GM18868 (cell line): ENCODE results near the gene PMPCA.

ENCODE experiments used
- ATAC-seq: cut with Tn5 transposase; IDR thresholded peaks from one replicate; pipeline ENCODE4 v1.9.1; 2021; ENCODE audit warnings: mild to moderate bottlenecking, moderate library complexity; ENCODE audit not compliant: unreplicated experiment

Gene PMPCA

DNA sequence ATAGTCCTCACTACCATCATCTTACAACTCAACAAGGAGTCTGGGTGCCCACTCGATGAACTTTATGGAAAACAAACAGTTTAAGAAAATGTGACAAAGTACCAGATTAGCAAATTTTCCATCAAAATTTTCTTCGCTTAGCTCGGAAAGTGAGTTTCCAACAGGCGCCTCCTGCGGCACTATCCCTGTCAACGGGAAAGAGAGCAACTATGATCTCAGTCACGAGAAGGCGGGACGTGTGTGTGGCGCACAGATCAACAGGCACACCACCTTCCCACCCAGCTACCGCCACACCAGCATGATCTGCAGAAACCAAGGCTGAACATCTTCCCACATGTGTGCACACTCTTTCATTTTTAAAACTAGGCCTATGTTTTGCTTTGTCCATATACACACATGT lies 42.9 kb downstream of the PMPCA start:
- no peak for ATAC-seq

DNA sequence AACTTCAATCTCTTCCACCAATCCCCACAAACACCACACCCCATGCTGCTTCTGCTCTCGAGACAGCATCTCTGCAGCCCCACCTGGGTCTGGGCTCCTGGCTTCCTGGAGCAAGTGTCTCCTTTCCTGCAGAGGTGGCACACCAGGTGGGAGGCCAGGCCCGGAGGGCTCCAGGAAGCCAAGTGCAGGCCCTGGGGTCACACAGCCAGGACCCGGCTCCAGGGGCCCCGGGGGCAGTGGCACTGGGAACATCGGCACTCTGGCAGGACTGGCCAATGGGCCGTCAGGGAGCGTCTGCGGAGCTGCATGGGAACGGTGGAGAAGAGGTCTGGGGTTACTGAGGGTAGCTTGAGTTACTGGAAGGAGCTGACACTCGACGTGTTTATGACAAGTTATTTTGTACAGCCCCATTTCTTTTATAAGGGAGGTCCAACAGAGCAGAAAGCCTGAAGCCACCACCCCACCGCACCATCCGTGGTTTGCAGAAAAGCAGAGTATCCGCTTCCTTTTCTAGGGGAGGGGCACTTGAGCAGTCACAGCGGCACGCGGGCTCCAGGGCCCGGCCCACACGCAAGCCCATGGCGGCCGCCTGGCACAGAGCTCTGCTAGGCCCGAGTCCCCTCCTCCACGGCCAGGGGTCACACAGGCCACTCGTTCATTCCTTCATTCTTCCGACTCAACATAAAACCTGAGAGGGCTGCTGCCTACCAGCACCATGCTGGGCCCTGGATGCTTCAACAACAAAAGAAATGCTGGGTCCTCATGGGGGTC lies 43.8 kb downstream of the PMPCA start:
- ATAC-seq: no peak

DNA sequence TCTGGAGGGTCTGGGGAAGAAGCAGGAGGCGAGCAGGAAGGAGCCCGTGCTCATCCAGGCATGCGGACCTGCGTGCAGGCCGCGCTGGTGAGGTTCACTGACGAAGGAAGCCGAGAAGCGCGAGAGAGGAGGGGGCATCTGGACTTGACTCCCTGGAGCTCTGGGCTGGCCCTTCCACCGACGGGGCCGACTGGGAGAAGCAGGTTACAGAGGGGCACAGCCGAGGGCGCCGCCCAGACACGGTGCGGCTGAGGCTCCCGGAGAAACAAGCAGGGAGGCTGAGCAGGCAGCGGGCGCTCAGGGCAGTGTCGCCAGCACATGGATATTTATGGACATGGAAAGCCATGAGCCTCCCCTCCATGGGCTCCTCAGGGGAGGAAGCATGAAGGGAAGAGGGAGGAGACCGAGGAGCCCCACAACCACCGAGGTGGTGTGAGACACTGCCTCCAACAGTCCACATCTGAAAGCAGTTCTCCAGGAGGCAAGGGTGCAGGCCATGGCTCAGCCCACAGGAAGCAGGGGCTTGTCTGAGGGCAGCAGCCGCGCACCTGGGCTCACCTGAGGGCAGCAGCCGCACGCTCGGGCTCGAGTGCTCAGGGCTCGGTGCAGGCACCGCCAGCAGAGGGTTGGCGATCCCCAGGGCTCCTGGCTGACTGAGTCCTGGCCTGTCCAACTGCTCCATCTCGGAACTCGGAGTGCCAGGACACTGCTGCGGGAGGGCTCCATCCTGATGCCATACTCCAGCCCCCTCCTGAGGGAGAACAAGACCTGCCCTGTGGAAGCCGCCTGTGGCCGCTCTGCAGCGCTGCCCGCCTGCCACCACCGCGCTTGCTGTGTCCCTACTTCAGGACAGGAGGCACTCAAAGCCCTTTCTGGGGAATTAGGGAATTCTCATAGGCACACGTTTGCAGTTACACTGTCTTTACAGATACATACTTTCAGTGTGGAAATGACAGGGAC lies 44.9 kb downstream of the PMPCA start:
- no peak for ATAC-seq

DNA sequence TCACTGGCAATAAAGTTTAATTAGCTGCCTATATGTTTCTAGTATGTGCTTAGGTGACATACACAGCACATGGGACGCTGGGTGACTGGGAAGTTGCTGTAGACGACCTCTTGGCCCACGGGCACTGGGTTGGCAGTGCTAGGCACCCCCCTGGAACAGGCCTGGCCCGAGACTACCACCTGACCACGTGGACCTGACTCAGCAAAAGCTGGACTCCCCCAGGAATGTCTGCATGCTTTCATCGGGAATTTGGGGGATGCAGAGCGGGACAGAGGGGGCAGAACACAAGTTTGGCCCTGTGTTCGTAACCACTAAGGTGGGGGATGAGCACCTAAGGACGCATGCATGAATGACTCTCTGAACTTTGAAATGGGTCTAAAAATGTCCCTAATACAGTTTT lies 45.8 kb downstream of the PMPCA start:
- no peak for ATAC-seq

DNA sequence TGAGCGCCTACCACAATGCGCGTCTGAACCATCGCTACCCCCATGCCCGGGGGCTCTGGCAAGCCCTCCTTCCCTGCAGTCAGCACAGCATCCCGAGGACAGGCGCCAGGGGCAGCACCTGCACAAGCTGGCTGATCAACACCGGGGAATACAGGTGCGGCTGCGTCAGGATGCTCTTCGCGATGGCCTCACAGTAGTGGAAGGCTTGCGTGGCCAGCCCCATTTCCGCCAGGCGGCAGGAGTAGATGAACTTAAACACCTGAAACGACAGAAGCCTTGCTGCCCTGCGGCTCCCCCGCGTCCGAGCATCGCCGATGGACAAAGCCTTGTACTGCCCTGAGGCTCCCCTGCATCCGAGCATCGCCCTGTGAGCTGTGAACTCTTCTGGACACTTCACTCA lies 46.9 kb downstream of the PMPCA start:
- no peak for ATAC-seq

DNA sequence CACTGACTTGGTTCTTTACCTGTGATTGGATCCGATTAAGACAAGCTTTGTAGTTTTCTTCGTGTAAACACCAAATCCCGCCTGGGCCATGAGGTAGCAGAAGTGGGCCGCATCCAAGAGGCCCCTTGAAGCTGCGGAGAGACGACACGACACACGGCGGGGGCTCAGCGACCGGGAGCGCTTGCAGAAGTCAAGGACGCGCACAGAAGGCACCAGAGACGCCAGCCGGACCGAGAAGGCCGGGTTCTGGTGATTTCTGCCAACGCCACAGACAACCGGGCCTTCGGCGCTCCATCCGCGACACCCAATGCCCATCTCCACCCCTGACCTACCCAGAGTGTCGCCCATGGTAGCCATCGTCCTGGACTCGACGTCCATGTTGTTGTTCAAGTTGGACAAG lies 49.0 kb downstream of the PMPCA start:
- no peak for ATAC-seq

DNA sequence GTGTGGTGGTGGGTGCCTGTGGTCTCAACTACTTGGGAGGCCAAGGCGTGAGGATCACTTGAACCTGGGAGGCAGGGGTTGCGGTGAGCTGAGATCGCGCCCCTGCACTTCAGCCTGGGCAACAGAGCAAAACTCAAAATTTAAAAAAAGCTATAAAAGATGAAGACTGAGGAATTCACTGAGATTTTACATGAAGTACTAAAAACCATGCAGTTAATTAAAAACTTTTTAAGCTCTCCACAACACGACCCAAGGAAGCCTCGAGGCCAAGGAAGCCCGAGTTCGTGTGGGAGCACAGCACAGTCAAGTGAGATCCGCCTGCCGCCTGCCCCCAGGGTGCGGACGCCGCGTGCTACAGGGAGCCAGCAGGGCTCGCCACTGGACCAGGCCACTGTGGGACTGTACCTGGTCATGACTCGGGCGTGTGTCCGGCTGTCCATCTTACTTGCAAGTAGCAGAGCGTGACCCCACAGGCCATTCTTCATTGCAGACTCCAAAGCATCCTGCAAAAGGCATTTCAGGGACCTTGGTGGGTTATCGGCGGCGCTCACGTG lies 50.4 kb downstream of the PMPCA start:
- ATAC-seq: no peak

DNA sequence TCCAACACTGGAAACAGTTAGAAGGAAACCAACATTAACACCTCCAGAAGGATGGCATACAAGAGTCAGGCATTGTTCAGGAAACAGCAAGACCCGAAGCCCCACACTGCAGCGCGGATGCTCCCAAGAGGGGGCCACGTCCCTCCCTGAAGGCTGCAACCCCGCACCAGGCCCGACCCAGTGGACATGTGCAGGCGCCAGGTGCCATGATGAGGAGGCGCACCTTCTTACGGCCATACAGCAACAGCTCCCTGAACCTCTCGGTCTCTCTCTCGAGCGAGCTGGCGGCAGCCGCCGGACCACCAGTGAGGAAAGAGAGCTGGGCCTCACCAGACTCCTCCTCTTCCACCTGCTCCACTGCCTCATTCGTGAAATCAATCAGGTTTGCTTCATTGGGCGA lies 52.2 kb downstream of the PMPCA start:
- ATAC-seq: no peak

DNA sequence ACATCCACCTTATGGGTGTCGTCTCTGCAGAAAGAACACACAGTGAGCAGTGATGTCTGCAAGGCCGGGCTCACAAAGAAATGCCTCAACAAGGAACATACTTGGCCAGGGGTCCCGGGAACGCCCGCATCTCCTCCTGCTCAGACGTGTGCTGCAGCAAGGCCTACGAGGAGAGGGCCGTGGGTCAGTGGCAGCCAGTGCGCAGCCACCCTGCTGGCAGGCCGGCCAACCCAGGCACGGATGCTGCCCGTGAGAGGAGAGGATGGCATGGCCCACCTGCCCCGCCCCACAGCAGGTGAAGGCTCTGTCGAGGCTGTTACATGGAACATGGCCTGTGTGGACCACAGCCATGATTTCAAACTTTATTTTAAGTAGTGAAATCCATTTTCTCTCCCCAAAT lies 53.1 kb downstream of the PMPCA start:
- no peak for ATAC-seq

DNA sequence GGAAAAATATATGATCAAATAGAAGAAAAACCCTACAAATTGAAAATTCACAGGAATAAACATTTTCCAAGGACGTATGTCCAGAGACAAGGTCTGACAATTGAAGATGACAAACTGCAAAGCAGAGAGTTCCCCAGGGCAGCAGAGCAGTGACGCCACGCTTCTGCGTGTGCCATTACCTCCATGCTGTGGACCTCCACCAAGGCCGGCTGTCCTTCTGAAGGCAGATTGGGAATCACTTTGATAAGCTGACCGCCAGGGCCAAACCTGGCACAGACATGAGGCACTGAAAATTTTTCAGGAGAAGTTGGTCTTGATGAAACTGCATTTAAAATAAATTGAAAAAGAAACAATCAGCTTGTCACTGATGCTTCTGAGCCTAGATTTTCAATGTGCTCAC lies 53.8 kb downstream of the PMPCA start:
- no peak for ATAC-seq

DNA sequence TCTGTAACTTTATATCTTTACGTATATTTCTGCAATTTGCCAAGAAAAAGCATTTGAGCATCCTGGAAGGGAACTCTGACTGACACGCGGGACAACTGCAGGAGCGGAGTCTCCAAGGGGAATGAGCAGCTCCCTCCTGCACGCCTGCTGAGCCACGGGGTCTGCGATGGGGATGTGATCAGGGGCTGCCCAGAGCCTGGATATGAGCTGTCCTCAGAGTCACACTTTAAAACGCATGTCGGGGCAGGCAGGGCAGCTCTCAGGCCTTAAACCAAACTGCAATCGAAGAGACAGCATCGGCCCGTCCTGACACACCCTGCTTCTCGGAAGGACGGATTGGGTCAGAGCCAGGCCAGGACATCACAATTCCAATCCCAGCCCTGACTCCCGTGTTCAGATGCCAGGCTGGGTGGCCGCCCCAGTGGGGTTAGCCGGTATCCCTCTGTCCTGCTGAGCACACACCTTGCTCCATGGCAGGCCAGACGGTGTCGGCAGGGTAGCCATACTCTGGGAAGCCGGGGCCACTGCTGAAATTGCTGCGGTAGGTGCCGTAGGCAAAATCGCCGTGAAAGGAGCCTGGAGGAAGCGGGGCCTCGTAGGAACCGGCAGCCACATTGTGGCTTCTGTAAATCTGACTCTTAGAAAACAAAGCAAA lies 55.2 kb downstream of the PMPCA start:
- ATAC-seq: no peak

DNA sequence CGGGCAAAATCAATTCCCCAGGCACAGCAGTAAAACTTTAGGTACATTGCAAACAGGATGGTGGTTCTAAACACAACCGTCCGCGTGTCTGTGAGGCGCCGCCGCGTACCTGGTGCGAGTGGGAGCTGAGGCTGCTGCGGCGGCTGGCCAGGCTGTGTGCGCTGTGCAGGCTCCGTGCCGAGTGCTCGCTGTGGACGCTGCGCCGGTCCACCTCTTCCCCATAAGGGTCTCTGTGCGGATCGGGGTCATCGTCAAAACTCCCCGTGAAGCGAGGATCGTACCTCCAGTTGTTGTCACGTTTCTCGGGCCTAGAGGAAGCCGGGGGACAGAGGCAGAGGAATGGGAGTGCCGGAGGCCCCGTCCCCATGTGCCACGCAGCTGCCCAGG lies 55.7 kb downstream of the PMPCA start:
- no peak for ATAC-seq

DNA sequence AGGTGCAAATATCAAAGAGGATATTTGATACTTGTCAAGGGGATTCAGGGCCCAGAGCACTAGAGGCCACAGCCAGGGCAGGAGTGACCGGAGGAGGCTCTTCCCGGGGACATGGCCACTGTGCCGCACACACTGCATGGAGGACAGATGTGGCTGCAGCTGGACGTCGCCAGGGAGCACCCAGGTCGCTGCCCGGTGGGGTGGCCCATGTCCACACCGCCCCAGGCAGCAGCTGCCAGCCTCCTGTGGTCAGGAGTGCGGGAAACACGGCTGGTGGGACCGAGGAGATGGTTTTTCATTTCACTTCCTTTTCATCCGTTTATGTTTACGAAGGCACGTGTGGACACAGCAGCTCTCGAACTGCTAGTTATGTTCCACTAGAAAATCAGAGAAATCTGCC lies 57.3 kb downstream of the PMPCA start:
- ATAC-seq: no peak

DNA sequence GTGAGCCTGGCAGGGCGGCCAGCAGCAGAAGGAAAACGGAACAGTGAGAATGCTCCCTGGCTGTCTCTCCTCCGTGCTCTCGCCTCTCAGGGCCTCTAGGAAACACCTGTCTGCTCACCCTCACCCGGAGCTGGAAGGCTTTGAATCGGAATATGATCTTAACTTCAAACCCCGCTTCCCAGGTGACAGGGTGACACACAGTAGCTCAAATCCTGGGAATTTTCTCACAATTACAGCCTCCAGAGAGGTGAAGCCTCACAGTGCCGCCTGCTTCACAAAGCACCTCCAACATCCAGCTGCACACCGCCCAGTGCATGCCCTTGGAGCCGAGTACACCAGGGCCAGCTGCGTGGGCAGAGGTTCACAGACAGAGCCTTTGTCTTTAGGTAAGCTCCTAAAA lies 59.9 kb downstream of the PMPCA start:
- ATAC-seq: no peak

DNA sequence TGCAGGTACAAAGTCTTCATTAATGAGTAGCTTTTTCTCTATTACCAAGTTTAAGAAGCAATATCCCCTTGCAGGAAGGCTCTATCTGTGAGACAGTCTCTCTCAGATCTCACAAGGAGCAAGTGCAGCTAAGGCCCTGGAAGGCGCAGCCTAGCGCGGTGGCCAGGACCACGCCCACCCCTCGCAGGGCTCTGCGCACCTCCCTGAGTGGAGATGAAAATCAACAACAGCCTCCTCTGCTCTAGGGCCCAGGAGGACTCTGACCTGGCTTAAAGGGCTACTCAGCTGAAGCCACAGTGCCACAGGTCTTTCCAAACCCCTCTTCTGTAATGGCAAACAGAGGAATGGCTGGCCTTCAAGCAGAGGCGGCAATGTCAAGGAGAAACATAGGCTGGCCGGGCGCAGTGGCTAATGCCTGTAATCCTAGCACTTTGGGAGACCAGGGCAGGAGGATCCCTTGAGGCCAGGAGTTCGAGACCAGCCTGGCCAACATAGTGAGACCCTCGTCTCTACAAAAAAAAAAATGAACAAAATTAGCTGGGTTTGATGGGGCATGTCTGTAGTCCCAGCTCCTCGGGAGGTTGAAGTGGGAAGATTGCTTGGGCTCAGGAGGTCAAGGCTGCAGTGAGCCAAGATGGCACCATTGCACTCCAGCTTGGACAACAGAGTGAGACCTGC lies 60.5 kb downstream of the PMPCA start:
- no peak for ATAC-seq

DNA sequence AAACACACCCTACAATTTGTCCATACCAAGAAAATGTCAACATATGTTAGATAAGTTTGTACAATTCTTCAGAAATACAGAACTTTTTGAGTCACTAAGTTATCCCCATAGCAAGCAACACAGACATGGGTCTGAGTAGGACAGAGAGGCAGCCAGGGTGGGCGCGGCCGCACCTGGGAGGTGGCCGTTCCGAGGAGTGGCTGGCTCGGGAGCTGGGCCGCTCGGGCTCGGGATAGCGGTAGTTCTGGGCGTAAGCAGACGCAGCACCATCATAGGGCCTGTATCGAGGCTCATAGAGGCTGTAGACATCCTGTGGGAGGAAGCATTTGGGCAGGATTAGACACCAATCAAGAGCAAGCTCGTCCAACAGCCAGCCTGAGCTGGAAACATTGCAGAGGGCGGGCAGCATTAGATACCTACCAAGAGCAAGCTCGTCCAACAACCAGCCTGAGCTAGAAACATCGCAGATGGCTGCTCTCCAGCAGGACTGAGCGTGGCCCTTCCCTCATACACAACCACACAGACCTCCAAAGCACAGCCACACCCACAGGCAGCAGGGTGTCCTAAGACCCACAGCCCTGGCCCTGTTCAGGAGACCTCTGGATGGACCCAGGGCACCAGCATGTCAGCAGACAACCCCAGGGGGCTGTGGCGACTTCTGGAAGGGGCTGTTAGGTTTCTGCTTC lies 61.5 kb downstream of the PMPCA start:
- ATAC-seq: no peak

DNA sequence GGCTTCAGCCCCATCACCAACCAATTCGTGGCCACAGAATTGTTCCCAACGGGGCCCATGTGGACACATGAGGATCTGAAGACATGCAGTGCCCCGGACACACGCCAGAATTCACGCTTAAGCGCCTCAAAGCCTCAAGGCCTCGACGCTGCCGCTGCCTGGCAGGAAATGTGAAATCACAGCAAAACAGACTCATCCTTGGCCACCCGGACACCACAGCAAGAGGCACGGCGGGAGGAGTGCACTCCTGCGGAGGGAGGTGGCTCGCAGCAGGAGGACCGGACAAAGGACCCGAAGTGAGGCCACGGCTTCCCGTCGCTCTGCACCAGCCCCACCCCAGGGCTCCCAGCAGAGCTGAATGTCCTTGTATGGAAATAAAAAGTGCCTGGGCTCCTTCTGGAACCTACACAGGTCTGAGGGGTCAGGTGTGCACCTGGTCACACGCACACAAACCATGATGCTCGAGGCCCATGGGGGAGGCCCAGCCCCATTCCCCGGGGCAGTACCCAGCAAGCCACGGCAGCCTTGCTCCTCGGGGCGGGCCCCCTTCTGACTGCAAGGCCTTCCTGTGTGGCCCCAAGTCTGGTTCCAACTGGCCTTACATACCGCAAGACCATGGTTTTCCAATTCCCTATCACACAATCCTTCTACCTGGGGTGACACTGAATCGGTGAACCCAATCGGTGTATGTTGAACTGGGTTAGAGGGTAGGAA lies 62.3 kb downstream of the PMPCA start:
- ATAC-seq: no peak

DNA sequence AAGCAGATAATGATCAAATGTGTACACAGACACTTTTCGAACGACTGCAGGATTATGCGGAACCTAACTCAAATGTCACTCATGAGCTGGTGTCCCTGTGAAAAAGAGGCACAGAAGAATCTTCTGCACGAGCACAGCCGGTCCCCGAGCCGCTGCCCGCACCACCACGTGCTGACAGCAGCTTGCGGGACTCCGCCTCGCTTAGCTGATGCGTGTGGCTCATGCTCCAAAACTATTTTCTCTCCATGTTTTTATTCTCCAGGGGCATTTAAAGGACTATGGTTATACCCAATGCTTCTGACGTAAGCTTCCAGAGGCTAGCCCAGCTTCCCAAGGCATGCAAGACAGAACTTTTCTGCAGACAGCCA lies 62.9 kb downstream of the PMPCA start:
- ATAC-seq: no peak
